NCI-H2029 (cell line): ENCODE data around the gene UBE2D3.
"Not testable (repeated sequence)": the region's sequence is repeated elsewhere in the genome, so short reads cannot be mapped to it uniquely, and the experiment has no call there.

Experiments
- DNase-seq: peaks from one replicate; lab custom pipeline; 2025; lab: John Stamatoyannopoulos, UW

Gene UBE2D3

GRCh38 chr4:102826890-102827673, at the start of gene UBE2D3:
TSS of gene UBE2D3 (minus strand) at chr4:102827551. CDS start at chr4:102826508, 1,043 bp downstream.
- DNase-seq, result peak; percentile 88

- no peak for DNase-seq
These were observed 44.4 kb upstream of the UBE2D3 start for GRCh38 chr4:102871772-102872171.

- no peak for DNase-seq
These were observed 42.3 kb upstream of the UBE2D3 start for GRCh38 chr4:102869569-102870197.

- DNase-seq, result peak; percentile 87
These were observed 41.6 kb upstream of the UBE2D3 start, which contains the start of gene CISD2 for GRCh38 chr4:102868781-102869568. TSS of gene CISD2 (plus strand) at chr4:102868992. CDS start at chr4:102869085, 93 bp downstream.

GRCh38 chr4:102868153-102868780, 40.9 kb upstream of the UBE2D3 start:
- DNase-seq, result no peak

GRCh38 chr4:102867278-102868152, 40.2 kb upstream of the UBE2D3 start:
- DNase-seq, result no peak

GRCh38 chr4:102865327-102865726, 38.0 kb upstream of the UBE2D3 start:
- not testable (repeated sequence) for DNase-seq

- no peak for DNase-seq
These were observed 35.4 kb upstream of the UBE2D3 start for GRCh38 chr4:102862747-102863146.

- no peak for DNase-seq
These were observed 34.7 kb upstream of the UBE2D3 start for GRCh38 chr4:102862016-102862415.

- DNase-seq, result no peak
These were observed 33.4 kb upstream of the UBE2D3 start for GRCh38 chr4:102860611-102861324.

GRCh38 chr4:102858828-102859464, 31.6 kb upstream of the UBE2D3 start:
- DNase-seq, result no peak

- no peak for DNase-seq
These were observed 23.0 kb upstream of the UBE2D3 start for GRCh38 chr4:102850370-102850769.

- DNase-seq, result no peak
These were observed 22.3 kb upstream of the UBE2D3 start for GRCh38 chr4:102849579-102850104.

- DNase-seq, result no peak
These were observed 20.3 kb upstream of the UBE2D3 start for GRCh38 chr4:102847687-102848086.

- no peak for DNase-seq
These were observed 16.6 kb upstream of the UBE2D3 start for GRCh38 chr4:102843938-102844337.

GRCh38 chr4:102843273-102843672, 15.9 kb upstream of the UBE2D3 start:
- DNase-seq, result no peak

GRCh38 chr4:102842367-102842766, 15.0 kb upstream of the UBE2D3 start:
- DNase-seq, result no peak

GRCh38 chr4:102836596-102836995, 9.2 kb upstream of the UBE2D3 start:
- no peak for DNase-seq

GRCh38 chr4:102832667-102833066, 5.3 kb upstream of the UBE2D3 start:
- no peak for DNase-seq

GRCh38 chr4:102832105-102832504, 4.8 kb upstream of the UBE2D3 start:
- DNase-seq, result no peak
